ENCODE data around the gene MEF2D.

MEF2D gene

DNA sequence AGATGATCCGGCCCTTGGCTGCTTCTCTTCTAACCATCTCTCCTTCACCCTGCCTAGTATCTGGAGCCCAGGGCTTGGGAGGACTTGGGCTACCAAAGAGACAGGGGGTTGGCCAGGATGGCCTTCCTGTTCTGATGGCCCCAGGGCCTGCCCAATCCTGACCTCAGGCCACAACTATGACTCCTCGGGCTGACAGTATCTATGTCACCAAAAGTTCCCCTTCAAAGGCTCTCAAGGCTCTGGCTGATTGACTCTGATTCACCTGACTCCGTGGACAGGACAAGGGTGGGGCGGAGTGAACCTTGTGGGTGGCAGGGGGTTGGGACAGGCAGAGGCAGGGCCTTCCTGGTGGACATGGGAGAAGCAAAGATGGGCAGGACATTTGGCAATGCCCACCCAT is 12.7 kb downstream of the MEF2D start:
- DNase-seq (ENCODE audit: low read depth) = no peak

DNA sequence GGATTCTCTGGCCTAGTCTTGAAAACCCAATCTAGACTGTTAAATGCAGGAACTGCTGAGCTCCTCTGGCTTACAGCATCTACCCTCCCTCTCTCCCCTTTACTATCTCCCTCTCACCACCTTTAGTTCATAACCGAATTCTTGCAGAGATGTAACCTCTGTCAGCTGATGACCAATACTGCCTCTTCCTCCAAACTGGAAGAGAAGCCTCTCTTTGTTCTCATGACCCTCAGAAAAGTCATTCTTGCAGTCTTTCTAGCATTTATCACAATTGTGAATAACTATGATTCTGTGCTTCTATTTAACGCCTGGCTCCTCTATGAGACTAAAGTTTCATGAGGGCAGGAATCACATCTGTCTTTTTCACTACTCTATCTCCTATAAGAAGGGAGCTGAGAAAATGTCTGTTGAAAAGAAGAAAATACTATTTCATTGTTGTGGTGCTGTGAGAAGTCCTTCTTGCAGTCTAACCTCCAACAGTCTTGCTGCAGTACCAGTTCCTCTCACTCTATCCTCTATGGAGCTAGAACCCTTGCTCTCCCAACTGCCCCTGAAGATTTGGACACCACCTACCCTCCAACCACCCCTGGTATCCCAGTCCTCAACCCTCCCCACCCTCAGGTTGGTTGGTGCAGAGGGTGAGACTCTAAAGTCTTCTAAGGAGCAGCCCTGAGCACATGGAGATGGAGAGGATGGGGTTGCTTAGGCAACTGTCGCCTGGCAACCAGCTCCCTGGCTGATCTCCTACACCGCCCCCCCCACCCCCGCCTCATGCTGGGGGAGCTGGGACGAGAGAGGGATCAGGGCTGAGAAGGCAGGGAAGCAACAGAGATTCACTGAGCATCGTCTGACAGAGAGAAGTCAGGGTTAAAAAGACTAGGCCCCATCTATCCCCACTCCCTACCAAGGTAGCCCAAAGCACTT is 13.9 kb downstream of the MEF2D start:
- DNase-seq (ENCODE audit: low read depth) = no peak

DNA sequence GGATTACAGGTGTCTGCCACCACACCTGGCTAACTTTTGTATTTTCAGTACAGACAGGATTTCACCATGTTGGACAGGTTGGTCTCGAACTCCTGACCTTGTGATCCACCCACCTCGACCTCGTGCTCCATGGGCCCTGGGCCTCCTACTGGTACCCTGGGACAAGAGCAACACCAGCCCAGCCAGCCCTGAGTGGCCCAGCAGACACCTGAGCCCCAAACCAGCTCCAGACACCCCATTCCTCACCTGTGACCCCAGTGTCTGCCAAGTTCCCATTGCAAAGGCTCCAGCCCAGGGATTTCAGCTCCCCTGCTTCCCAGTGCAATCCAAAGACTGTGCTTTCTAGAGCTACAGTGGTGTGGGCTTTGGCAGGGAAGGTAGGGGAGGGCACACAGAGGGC is 14.6 kb downstream of the MEF2D start:
- DNase-seq (ENCODE audit: low read depth) = no peak

DNA sequence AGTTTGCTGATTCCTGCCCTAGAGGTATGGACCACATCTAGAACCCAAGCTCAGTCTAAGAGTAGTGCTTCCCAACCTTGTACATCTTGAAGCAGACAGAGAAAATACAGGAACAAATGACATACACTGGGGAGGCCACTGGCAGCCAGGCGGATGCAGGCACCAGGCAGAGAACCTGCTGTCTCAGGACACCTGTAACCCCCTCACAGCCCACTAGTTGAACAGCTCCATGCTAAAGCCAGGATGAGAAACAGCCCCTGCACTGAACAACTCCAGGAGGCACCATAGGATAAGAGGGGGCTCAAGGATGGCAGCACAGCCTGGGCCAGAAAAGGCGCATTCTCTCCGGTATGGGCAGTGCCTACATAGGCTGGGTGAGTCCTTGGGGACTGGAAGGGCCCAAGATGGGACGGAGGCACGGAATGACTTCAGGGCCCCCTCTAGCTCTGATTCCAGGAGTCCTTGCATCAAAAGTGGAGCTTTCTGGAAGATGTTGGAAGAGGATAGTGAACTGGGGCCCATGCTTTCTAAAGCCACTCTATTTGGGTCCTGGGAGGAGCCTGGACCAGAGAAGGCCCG is 16.0 kb downstream of the MEF2D start:
- DNase-seq (ENCODE audit: low read depth) = no peak

DNA sequence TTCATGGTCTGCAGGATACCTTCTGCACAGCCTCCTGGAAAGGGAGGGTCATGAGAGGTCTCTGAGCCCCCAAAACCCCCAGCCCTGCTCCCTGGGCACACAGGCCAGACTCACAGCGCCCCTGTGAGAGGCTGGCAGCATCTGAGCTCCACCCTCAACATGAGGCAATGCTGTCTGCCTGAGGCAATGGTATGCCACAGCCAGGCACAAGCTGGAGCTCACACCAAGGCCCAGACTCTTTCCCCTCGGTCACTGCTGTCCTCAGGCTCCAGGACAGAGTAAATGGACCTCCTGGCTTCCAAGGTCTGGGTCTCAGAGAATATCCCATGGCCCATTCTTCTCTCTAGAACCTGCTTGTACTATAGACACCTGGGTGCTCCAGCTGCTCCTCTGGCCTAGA is 17.2 kb downstream of the MEF2D start:
- DNase-seq (ENCODE audit: low read depth) = no peak

DNA sequence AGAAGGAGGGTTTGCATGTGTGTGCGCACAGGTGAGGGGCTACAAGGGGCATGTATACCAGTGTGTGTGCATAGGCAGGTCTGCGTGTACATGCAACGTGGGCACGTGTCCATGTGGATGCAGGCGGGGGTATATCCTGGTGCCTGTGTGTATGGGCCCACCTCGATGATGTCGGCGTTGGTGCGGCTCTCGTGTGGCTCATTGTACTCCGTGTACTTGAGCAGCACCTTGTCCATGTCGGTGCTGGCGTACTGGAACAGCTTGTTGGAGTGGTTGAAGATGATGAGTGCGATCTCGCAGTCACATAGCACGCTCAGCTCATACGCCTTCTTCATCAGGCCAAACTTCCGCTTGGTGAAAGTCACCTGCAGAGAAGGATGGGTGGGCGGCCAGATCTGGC is 18.3 kb downstream of the MEF2D start:
- no peak for DNase-seq (ENCODE audit: low read depth)

DNA sequence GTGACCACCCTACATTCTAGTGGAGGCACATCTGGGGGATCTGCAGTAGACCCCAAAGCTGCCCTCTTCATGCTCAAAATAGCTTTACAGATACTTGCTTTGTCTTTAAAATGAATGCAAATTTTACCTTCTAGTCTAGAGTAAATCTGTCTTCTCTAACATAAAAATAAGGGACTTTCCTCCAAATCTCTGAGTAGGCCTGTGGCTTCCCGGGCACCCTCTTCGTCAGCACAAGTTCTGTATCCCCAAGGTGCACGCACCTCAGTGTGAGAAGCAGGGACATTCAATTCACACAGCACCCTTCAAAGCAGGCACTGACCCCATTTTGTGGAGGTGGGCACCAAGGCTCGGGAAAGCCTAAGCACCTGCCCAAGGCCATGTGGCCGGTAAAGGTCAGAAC is 19.0 kb downstream of the MEF2D start:
- DNase-seq (ENCODE audit: low read depth) = no peak

DNA sequence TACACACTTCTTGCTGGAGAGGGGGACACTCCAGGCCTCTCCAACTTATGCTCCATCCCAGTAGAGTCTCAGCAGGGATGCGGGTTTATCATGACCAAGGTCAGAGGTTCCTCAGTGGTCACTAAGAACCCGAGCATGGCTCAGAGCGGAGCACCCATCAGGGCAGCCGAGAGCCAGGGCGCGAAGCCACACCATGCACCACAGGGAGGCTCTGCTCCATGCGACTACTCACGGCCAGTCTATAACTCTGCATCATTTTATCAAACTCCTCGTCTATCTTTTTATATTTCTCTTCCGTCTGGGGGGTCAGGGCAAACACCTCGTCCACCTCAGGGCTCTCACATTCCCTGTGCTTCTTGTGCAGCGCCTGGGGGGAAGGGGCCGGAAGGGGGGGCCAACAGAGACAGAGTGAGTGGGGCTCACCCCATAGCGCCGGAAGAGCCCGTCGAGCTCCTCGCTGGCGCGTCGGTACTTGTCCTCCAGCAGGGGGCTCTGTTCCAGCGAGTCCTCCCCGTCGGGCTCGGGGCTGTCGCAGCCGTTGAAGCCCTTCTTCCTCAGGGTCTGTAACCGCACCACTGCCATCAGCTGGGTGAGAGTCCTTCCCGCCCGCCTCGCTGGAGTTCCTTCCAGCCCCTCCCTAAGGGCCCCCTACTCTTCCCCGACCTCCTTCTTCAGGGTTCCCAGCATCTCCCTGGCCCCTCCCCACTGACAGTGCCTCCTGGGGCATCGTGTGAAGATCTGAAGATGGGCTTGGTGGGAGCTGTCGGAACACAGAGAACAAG is 20.0 kb downstream of the MEF2D start:
- DNase-seq (ENCODE audit: low read depth) = peak; percentile 64

DNA sequence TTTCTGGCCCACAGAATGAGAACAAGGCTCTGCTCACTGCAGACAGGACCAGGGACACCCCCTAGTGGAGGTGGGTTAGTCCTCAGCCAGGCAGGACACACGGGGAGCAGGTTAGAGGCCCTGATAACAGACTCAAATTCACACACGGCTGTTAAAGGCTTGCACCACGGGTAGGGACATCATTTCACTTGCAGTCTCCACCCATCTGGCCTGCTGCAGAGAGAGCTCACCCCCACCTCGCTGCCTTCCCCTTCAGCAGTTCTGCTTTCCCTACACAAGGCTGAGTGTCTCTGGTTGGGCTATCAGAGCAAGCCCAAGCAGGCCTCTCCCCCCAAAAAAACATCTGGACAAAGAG is 20.6 kb downstream of the MEF2D start:
- DNase-seq (ENCODE audit: low read depth) = no peak

DNA sequence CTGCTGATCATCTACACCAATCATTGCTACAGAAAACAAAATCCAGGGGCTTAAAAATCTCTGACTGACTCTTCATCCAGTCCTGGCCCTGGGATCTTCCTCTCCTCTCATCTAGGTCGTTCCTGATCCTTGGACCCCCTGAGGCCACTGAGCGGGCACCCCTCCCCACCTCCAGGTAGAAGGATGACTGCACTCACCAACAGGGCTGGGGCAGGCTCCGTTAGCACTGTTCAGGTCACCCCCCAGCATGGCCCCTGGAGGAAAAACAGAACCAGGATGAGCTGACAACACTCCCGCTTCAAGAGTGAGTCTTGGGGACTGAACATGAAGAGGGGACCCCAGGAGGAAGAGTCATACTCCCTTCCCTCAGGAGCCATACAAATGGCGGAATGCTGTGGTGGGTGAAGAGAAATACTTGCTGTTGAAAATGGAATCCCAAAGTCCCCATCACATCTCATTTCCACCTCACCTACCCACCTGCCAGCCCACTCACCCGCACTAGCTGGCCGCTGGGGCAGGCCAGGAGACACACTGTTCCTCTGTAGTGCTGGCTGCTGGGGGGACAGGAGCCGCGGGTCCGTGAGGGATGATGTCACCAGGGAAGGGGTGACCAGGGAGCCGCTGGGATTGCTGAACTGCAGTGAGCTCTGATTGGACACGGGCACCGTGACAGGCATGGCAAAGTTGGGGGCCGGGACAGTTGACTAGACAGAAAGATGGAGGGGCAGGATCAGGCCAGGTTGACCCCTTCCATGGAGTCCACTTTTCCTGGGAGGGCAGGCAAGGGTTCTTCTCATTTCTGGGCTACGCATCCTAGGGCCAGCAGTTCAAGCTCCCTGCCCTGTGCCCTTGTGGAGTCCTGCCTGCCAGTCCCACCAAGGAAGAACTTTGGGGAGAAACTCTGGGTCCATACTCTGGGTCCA is 21.2 kb downstream of the MEF2D start:
- no peak for DNase-seq (ENCODE audit: low read depth)

DNA sequence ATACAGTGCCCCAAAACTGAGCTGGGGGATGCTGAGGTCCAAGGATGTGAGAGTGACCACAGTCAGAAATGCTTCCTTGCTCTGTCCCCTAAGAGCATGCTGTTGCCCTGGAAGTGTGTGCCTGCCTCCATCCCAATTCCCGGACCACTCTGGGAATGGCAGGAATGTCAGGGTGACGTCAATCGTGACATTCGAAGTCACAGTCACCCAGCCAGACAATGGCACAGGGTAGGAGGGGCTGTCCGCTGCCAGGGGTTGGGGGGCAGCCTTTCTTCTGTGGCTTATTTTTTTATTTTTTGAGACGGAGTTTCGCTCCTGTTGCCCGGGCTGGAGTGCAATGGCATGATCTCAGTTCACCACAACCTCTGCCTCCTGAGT is 22.3 kb downstream of the MEF2D start:
- DNase-seq (ENCODE audit: low read depth) = no peak

DNA sequence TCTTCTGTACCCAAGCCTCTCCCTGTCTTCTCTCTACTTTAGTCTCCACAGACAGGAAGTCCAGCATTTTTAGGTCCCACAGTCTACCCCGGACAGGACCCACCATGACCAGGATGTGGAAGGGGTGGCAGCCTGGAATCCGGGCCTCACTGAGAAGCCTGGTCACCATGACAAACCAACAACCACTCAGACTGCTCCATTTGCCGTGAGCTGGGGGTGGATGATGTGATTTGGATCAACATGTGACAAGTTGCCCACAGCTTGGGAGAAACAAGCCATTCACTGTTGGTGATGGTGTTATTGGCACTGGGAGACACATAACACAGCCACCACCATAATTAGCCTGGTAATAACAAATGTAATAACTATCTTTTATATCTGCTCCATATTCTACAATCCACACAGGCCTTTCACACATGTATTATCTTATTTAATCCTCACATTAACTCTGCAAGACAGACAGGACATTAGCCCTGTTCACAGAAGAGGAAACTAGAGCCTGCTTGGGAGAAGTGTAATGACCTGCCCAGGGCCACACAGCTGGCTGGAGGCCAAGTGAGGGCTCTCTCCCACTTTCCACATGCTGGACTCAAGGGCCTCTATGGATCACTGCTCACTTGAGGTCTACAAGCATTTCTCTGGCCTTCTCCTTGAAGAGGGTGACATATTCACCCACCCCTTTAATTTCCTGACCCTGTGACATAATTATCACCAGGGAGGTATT is 22.9 kb downstream of the MEF2D start:
- no peak for DNase-seq (ENCODE audit: low read depth)

DNA sequence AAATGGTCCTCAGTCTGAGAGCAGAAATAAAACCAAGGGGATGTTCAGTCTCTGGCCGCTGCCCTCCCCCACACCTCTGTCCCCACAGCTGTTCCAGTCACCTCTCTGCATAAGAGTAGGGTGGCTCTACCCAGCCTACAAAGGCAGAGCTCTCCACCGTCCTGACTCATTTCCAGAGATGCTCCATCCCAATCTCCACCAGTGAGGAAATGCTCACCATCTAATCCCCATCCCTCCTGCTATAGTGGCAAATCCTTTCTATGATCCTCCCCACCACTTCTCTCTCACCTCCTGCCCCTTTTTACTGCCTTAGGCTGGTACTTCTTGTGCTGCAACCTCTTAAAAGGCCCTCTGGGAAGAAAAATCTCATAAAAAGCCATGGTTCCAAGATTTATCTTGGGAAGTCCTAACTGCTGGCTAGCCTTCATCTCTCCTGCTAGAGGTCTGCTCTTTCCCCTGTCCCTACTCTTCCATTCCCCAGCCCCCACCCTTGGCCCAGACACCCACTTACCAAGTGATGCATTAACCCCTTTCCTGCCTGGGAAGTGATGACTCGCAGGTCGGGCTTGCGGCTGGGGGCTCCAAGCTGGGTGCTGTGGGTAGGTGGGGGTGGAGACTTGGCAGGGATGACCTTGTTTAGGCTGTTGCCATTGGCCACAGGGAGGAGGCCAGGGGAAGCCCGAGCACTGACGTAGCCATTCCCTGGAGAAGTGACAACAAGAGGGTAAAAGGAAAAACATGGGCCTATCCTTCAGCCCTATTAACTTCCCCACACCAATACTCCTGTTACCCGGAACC is 23.9 kb downstream of the MEF2D start:
- no peak for DNase-seq (ENCODE audit: low read depth)

DNA sequence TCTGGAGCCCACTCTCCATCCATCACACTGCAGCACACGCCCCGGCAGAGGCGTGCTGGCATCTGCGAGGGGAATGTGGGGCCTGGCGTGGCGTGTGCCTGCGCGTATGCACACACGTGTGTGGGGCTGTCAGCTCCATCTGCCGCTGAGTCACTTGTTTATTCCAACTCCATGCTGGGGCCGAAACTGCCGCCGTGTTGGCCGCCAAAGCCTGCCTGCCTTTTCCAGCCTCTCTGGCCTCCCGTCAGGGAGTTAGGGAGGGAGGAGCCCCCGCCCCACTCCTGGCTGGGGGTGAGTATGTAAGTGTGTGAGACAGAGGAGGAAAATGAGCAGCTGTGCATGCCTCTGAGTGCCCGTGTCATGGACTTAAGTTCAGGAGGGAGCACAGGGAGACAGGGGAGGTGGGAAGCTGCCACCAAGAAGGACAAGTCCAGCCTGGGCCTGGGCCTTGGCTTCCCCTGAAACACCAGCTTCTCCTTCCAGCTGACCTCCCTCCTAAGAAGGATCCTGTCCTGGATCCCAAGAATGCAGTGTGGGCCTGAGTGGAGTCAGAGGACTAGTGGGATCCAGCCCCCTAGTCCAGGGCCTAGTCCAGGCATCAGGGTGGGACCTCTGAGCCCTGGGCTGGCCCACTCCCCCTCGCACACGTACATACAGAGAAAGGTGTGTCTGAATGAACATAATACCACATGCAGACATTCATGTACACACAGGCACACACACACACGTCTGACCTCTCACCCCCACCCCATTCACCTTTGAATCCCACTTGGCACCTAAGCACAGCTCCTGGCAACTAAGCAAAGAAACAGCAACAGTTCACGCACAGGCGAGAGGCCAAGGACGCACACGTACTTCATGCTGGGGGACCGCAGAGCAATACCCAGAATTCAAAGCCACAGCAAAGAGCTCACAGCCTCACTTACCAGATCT is 24.7 kb downstream of the MEF2D start:
- no peak for DNase-seq (ENCODE audit: low read depth)

DNA sequence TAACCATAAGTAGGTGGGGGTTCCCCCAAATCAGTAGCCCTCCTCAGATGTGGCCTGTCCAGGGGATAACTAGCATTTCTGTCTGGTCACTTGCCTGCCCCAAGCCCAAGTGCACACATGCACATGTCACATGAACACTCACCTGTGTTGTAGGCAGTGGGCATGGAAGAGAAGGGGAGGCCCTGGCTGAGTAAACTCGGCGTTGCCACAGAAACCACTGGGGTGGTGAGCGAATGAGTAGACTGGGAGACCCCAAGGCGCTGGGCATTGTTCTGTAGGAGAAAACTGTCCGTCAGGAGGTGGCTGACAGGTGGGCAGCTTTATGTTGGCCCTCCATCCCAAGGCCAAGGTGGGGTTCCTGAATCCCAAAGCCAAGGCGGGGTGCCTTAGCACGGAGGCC is 25.6 kb downstream of the MEF2D start:
- no peak for DNase-seq (ENCODE audit: low read depth)

DNA sequence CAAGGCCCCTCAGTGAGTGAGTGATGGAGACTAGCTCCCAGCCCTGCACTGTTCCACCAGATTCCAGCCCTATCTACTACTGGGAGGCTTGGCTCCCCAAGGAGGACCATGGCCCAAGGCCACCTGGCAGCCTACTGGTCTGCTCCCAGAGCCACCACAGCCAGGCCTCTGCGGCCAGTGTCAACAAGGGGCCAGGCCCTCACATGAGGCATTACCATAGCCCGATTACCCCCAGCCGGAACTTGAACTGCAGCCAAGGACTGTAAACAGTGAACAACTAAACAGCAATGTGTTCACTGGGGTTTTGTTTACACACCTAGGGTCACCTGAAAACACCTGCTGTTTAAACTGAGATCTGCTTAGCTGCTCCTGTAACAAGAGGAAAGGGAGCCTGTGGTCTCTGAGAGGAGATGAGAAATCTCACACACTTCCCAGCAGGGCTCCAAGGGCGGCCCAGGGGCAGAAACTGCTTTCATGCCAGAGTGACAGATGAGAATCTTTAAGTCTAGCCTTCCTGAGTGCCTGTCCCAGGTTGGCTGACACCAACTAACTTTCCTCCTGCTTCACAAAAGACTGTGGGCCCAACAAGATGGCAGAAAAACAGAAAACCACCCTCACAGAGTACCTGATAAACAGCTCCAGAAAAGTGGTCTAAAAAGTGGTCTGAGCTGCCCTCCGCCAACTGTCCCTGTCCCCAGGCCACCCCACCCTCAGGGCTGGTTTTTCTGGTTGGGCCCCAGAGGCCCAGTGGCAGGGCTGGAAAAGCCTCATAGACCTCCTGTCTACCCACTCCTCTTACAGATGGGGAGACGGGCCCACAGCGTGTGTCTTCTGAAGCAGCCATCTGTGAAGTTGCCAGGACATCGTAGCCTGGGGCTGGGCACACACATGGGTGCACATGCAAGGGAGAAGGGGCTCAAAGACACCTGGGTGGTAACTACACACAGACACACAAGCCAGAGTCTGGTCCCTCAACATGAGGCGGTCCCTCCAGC is 28.8 kb downstream of the MEF2D start:
- DNase-seq (ENCODE audit: low read depth) = no peak

DNA sequence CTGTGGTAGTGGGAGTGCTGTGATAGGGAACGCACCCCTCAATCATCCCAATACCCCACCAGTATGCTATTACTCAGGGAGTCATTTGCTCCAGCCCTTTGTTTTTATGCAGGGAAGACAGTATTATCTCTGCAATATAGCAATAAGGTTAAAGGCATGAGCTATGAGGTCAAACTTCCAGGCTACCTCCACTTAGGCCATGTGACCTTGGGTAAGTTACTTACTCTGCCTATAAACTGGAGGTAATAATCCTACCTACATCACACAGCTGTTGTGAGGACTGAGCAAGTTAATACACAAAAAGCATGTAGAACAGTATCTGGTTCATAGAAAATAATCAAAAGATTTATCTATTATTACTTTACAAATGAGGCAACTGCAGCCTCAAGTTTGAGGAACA is 30.1 kb downstream of the MEF2D start:
- DNase-seq (ENCODE audit: low read depth) = no peak

DNA sequence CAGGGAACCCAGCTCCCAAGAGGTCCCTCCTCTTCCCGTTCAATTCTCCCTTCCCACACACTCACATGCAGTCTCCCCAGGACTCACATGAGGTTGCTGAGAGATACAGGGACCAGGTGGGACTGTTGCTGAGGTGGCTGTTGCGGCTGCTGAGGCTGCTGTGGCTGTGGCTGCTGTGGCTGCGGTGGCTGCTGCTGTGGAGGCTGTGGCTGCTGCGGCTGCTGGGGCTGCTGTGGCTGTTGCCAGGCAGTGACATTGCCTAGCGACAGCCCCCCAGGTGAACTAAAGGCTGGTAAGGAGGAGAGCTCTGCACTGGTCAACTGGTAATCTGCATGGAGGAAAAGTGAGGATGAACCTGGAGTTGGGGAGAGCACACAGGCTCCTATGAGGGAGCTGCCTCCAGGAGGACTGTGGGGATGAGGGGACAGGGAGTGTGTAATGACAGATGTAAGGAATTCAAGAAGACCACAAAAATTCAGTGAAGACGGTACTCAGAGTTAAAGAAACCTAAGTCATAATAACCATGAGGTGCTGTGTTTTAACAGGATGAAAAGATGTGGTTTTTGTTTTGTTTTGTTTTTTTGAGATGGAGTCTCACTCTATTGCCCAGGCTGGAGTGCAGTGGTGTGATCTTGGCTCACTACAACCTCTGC is 31.8 kb downstream of the MEF2D start:
- no peak for DNase-seq (ENCODE audit: low read depth)
